Measurements from ENCODE around the gene MON1B. TPM values are rescaled to one million over a fixed set of nuclear protein-coding genes. Genes with fewer than 3 reads are reported as not detected.
A peak's percentile ranks its signal among the peaks of the same experiment; 100 is the strongest.
"Not testable (repeated sequence)": the region's sequence is repeated elsewhere in the genome, so short reads cannot be mapped to it uniquely, and the experiment has no call there.

Gene MON1B
- total and polyA plus RNA-seq, 4 donors = 9.1 to 32.0 (median 20.2) TPM

DNA sequence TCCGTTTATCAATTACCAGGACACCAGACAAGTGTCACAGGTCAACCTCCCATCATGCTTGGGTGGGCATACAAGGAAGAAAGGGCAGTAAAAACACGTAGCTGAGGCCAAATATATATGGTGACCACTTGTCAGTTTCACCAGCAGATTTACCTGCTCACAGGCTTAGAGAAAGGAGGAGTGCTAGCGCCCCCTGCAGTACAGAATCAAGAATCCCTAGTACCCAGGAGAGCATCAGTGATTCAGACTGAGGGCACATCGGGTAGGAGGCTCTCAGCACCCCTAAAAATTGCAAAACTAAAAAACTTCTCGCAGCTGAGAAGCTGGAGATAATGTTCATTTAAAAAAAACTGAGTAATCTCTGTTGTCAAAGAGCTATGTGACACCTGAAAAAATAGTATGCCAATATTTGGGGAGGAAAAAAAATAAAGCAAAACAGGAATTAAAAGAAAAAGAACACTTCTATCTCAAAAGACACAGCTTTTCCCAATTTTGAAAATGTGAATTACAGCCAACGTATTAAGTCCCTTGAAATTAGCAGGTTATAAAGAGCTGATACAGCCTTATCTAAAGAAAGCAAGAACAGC lies 21.2 kb upstream of the MON1B start:
- no peak overlapping the region for H3K27ac ChIP-seq (ENCODE audit: low read depth, low read length)
- H3K27me3 ChIP-seq (ENCODE audit: control insufficient read depth, insufficient read depth, low read length) = no peaks in the 10 kb centered on the region
- DNase-seq (ENCODE audit: low read depth in 4 of 6, low spot score in 6 of 6) = peak in 3 of 6 donors; percentile 26 to 82 (median 55)
- WGBS (ENCODE audit: insufficient coverage) = 33% methylated on average over 1 of the region's 6 CpGs
- no peaks in the 10 kb centered on the region for H3K9me3 ChIP-seq (ENCODE audit: control insufficient read depth, insufficient read depth, low read length)
- no peak overlapping the region for H3K4me3 ChIP-seq (ENCODE audit: low read depth, low read length)
- no peaks in the 10 kb centered on the region for H3K36me3 ChIP-seq (ENCODE audit: control insufficient read depth, insufficient read depth, low read length)
- no peaks in the 10 kb centered on the region for H3K4me1 ChIP-seq (ENCODE audit: control insufficient read depth, insufficient read depth, low read length)

DNA sequence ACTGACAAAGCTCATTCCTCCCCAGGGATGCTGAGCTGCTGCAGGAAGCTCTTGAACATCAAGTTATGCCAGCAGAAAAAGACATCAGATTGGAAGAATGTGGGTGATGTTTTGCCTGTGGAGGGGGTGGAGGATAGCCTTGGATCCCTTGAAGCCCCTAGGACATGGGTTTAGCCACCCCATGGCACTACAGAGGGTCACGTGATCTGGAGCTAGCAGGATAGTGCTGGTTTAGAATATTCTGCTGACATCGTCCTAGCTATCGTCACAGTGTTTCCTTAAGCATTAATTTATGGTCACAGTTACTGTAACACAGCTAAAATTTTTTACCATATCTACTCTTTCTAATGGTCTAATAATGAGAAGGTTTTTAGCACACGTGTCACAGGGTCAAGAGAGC lies 20.2 kb upstream of the MON1B start:
- no CpG with 5 or more reads among the region's 4 CpGs for WGBS (ENCODE audit: insufficient coverage)
- Histone ChIP-seq H3K9me3 (ENCODE audit: control insufficient read depth, insufficient read depth, low read length) (no peaks in the 10 kb centered on the region), H3K36me3 (ENCODE audit: control insufficient read depth, insufficient read depth, low read length) (no peaks in the 10 kb centered on the region), H3K27me3 (ENCODE audit: control insufficient read depth, insufficient read depth, low read length) (no peaks in the 10 kb centered on the region), H3K4me3 (ENCODE audit: low read depth, low read length) (no peak overlapping the region), H3K27ac (ENCODE audit: low read depth, low read length) (no peak overlapping the region), H3K4me1 (ENCODE audit: control insufficient read depth, insufficient read depth, low read length) (no peaks in the 10 kb centered on the region)
- DNase-seq (ENCODE audit: low read depth in 4 of 6, low spot score in 6 of 6) = no peak

DNA sequence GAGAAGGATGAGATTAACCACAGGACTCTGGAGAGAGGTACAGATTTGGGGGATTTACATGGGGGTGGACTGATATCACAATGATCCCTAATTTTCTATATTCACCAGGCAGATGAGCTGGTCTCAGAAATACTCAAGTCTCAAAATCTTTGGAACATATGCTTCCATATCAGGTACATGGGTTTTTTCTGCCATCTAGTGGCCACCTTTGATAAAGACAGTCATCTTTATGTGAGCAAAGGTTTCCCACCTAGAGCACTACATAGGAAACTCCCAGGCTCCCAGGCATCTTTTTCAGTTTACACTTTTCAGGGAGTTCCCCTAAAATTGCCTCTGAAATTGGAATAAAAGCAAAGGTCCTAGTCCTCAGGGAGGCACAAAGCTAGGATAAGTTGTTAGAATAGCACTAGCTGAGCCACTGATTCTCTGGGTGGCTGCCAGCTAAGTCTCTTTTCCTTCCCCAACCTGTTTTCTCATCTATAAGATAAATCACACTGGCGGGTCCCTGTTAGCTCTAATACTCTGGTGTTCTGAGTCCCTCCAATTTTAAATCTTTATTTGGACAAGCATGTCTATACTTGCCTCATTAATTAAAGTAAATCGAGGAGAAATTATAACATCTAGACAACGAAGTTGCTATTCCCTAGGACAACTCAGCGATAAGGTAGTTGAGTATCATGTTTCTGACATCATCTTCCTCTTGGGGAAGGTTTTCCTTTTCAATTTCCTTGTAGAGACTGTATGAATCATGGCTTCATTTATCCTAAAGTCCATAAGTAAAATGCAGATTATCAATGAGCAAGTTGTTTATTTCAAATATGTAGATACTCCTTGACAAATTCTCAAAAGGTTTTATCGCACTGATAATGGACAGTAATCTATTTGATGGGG lies 19.0 kb upstream of the MON1B start:
- peak; percentile 49 to 96 (median 74) for DNase-seq (ENCODE audit: low read depth in 4 of 6, low spot score in 6 of 6)
- no peaks in the 10 kb centered on the region for H3K9me3 ChIP-seq (ENCODE audit: control insufficient read depth, insufficient read depth, low read length)
- no peaks in the 10 kb centered on the region for H3K36me3 ChIP-seq (ENCODE audit: control insufficient read depth, insufficient read depth, low read length)
- WGBS (ENCODE audit: insufficient coverage) = no CpG with 5 or more reads among the region's 5 CpGs
- no peak overlapping the region for H3K4me3 ChIP-seq (ENCODE audit: low read depth, low read length)
- no peaks in the 10 kb centered on the region for H3K4me1 ChIP-seq (ENCODE audit: control insufficient read depth, insufficient read depth, low read length)
- H3K27me3 ChIP-seq (ENCODE audit: control insufficient read depth, insufficient read depth, low read length) = no peaks in the 10 kb centered on the region
- H3K27ac ChIP-seq (ENCODE audit: low read depth, low read length) = no peak overlapping the region

DNA sequence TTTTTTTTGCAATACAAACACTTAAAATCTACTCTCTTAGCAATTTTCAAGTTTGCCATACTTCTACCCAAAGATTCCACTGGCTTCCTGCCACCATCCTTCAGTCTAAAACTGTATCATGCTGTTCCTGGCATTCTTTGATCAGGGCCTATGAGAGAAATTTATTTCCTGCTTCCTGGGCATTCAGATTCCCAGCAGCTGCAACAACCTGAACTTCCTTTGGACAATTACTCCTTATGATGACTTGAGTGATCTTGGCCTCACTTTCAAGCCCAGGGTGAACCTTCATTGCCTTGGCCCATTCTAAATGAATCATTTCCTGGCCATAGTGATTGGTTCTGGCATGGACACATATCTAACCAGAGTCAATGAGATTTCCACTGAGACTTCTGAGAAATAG lies 18.0 kb upstream of the MON1B start:
- H3K9me3 ChIP-seq (ENCODE audit: control insufficient read depth, insufficient read depth, low read length) = no peaks in the 10 kb centered on the region
- H3K36me3 ChIP-seq (ENCODE audit: control insufficient read depth, insufficient read depth, low read length) = no peaks in the 10 kb centered on the region
- H3K27me3 ChIP-seq (ENCODE audit: control insufficient read depth, insufficient read depth, low read length) = no peaks in the 10 kb centered on the region
- peak in 1 of 6 donors; percentile 48 for DNase-seq (ENCODE audit: low read depth in 4 of 6, low spot score in 6 of 6)
- no peak overlapping the region for H3K4me3 ChIP-seq (ENCODE audit: low read depth, low read length)
- H3K4me1 ChIP-seq (ENCODE audit: control insufficient read depth, insufficient read depth, low read length) = no peaks in the 10 kb centered on the region
- no peak overlapping the region for H3K27ac ChIP-seq (ENCODE audit: low read depth, low read length)

DNA sequence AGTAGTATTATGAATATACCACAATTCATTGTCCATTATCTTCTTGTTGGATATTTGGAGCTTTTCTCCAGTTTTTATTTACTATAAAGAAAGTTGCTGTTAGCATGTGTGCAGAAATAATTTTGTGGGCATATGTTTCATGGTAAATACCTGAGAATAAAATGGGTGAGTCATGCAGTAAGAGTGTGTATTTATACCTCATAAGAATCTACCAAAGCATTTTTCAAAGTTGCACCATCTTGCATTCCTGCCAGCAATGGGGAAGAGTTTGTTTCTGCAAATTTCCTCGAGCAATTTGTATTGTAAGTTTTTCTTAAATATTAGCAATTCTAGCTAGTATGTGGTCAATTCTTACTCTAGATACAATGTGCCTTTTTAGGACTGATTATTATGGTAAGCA lies 7.9 kb upstream of the MON1B start:
- no peak for DNase-seq (ENCODE audit: low read depth in 4 of 6, low spot score in 6 of 6)
- WGBS (ENCODE audit: insufficient coverage) = no CpG with 5 or more reads among the region's 1 CpG
- no peaks in the 10 kb centered on the region for H3K36me3 ChIP-seq (ENCODE audit: control insufficient read depth, insufficient read depth, low read length)
- H3K27me3 ChIP-seq (ENCODE audit: control insufficient read depth, insufficient read depth, low read length) = no peaks in the 10 kb centered on the region
- H3K4me1 ChIP-seq (ENCODE audit: control insufficient read depth, insufficient read depth, low read length) = no peaks in the 10 kb centered on the region
- H3K4me3 ChIP-seq (ENCODE audit: low read depth, low read length) = no peak overlapping the region
- no peaks in the 10 kb centered on the region for H3K9me3 ChIP-seq (ENCODE audit: control insufficient read depth, insufficient read depth, low read length)
- no peak overlapping the region for H3K27ac ChIP-seq (ENCODE audit: low read depth, low read length)

DNA sequence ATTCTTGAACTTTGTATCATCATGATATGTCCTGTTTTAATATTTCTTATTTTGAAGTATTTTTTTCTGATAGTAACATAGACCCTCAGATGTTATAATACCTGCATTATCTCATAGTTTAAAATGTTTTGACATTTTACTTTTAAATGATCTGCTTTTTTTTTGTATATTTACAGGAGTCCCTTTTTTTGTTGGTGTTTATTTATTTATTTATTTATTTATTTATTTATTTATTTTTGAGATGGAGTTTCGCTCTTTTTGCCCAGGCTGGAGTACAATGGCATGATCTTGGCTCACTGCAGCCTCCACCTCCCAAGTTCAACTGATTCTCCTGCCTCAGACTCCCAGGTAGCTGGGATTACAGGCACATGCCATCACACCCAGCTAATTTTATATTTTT lies 4.7 kb upstream of the MON1B start:
- H3K27ac ChIP-seq (ENCODE audit: low read depth, low read length); H3K36me3 ChIP-seq (ENCODE audit: control insufficient read depth, insufficient read depth, low read length); H3K4me1 ChIP-seq (ENCODE audit: control insufficient read depth, insufficient read depth, low read length); H3K27me3 ChIP-seq (ENCODE audit: control insufficient read depth, insufficient read depth, low read length); H3K4me3 ChIP-seq (ENCODE audit: low read depth, low read length); DNase-seq (ENCODE audit: low read depth in 4 of 6, low spot score in 6 of 6); H3K9me3 ChIP-seq (ENCODE audit: control insufficient read depth, insufficient read depth, low read length): not testable (repeated sequence)
- WGBS (ENCODE audit: insufficient coverage) = no CpG with 5 or more reads among the region's 1 CpG

DNA sequence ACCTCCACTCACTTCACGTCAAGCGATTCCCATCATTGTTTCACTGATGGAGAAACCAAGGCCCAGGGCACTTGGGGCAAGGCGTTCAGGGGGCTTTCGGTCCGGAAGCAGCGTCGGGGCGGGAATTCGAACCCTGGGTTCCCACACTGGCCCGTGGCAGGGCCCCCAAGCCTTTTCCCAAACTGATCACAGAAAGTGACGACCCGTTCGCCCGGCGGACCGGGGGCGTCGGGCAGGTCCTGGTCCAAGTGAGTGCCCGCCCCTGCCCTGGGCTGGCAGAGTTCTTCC lies 856 bp upstream of the MON1B start:
- Histone ChIP-seq H3K4me3 (ENCODE audit: low read depth, low read length) (peak overlapping the region; percentile 82), H3K27ac (ENCODE audit: low read depth, low read length) (peak overlapping the region; percentile 98), H3K4me1 (ENCODE audit: control insufficient read depth, insufficient read depth, low read length) (peaks cover 10% of the 10 kb centered on the region), H3K9me3 (ENCODE audit: control insufficient read depth, insufficient read depth, low read length) (no peaks in the 10 kb centered on the region), H3K36me3 (ENCODE audit: control insufficient read depth, insufficient read depth, low read length) (peaks cover 21% of the 10 kb centered on the region), H3K27me3 (ENCODE audit: control insufficient read depth, insufficient read depth, low read length) (no peaks in the 10 kb centered on the region)
- no peak for DNase-seq (ENCODE audit: low read depth in 4 of 6, low spot score in 6 of 6)
- under 1% methylated on average over 19 of the region's 19 CpGs for WGBS (ENCODE audit: insufficient coverage)

DNA sequence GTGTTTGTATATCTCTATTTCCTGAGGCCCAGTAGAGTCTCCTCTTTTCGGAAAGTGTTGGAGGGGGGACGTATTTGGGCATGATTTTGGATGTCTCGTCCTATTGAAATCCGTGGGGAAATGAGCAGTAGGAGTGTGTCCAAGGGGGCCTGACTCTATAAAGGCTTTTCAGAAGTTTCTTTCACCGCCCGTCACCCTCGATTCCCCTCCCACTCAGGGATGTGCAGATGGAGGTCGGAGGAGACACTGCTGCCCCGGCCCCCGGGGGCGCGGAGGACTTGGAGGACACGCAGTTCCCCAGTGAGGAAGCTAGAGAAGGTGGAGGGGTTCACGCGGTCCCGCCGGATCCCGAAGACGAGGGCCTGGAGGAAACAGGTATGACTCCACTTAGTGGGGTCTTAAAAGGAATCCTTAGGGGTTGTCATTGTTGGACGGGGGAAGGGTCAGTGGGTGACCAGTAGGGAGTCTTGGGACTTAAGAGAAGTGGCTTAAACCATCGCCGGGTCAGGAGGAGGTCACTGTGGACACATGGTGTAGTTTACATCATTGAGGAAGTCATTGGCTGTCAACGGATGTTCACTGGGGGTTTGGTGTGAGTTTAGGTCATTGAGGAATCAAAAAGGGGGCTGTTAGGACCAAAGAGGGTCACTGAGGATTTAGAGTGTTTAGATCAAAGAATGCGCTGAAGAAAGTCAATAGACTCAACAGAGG lies 424 bp downstream of the MON1B start:
- no peaks in the 10 kb centered on the region for H3K9me3 ChIP-seq (ENCODE audit: control insufficient read depth, insufficient read depth, low read length)
- 8% methylated on average over 21 of the region's 24 CpGs for WGBS (ENCODE audit: insufficient coverage)
- H3K4me3 ChIP-seq (ENCODE audit: low read depth, low read length) = peak overlapping the region; percentile 82
- H3K36me3 ChIP-seq (ENCODE audit: control insufficient read depth, insufficient read depth, low read length) = peaks cover 32% of the 10 kb centered on the region
- no peak for DNase-seq (ENCODE audit: low read depth in 4 of 6, low spot score in 6 of 6)
- H3K27ac ChIP-seq (ENCODE audit: low read depth, low read length) = peak overlapping the region; percentile 98
- peaks cover 10% of the 10 kb centered on the region for H3K4me1 ChIP-seq (ENCODE audit: control insufficient read depth, insufficient read depth, low read length)
- H3K27me3 ChIP-seq (ENCODE audit: control insufficient read depth, insufficient read depth, low read length) = no peaks in the 10 kb centered on the region

DNA sequence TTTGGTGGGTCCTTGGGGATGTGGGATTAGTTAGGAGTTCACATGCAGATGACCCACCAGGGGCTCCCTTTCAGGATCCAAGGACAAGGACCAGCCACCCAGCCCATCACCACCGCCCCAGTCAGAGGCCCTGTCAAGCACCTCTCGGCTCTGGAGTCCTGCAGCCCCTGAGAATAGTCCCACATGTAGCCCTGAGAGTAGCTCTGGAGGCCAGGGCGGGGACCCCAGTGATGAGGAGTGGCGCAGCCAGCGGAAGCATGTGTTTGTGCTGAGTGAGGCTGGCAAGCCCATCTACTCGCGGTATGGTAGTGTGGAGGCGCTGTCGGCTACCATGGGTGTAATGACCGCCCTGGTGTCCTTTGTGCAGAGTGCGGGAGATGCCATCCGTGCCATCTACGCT lies 2.4 kb downstream of the MON1B start:
- H3K27ac ChIP-seq (ENCODE audit: low read depth, low read length) = no peak overlapping the region
- DNase-seq (ENCODE audit: low read depth in 4 of 6, low spot score in 6 of 6) = no peak
- no peaks in the 10 kb centered on the region for H3K9me3 ChIP-seq (ENCODE audit: control insufficient read depth, insufficient read depth, low read length)
- H3K36me3 ChIP-seq (ENCODE audit: control insufficient read depth, insufficient read depth, low read length) = peaks cover 52% of the 10 kb centered on the region
- H3K4me1 ChIP-seq (ENCODE audit: control insufficient read depth, insufficient read depth, low read length) = peaks cover 10% of the 10 kb centered on the region
- no peaks in the 10 kb centered on the region for H3K27me3 ChIP-seq (ENCODE audit: control insufficient read depth, insufficient read depth, low read length)
- no peak overlapping the region for H3K4me3 ChIP-seq (ENCODE audit: low read depth, low read length)
- 99% methylated on average over 13 of the region's 13 CpGs for WGBS (ENCODE audit: insufficient coverage)

Data from spinal cord (tissue), 10 donors.